GM20000 (cell line): Measurements from ENCODE around the gene WASL.

Experiments
- DNase-seq: peaks from one replicate; pipeline ENCODE4 v3.0.0; 2012; ENCODE audit warnings: low spot score
- CTCF ChIP-seq: IDR thresholded peaks from 2 replicates; pipeline ENCODE4 v1.5.1; 2012; ENCODE audit warnings: mild to moderate bottlenecking, control low read depth; ENCODE audit errors: extremely low read depth, missing control alignments

Gene WASL

GRCh38 chr7:123677061-123677715, 71.6 kb downstream of the WASL start:
- no peak for TF ChIP-seq CTCF
- DNase-seq = no peak

DNA sequence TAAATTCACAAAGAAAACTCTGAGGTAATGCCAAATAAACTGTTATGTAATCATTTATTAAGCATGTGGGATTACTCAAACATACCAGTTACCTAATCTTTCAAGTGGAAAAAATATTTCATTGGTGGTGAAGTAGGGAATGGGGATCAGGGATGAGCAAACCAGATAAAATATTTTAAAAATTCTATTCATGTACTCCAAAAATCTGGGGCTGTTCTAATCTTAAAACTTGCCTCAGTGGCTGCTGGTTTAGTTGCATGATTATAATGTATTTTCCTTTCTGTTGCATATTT, 73.7 kb downstream of the WASL start:
- TF ChIP-seq CTCF = no peak

DNA sequence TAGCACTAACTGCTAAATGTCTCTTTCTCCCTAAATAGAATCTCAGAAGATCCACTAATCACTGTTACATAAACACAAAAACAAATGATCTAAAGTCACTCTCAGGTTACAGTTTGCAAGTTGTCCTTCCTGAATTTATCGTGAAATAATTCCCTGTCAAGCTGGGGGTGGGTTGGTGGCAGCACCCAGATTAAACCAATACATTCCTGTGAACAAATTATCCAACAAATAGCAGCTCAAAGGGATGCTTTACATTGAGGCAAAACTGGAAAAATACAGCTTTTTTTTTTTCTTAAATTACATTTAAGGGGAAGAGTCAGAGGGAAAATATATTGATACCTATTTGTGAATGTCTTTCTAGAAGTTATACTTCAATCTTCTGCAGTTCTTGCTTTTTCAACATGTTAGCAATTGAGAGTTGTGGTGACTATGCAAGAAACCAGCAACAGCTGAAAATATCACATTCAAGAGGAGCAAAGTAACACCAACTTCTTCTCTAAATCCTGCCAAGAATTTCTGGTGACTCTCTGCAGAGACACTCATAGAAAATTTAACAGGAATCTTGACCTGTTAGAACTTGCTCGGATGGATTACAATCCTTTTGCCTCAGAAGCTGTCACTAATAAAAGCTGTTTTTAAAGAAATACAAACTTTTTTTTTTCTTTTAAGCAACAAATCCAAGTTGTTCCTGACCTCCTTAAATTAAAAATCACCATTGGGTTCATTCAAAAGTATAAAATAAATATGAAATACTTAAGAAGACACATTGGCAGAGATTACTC, 74.2 kb downstream of the WASL start:
- no peak for TF ChIP-seq CTCF
- no peak for DNase-seq

More for the DNA sequence above, 73.7 kb downstream of the WASL start:
- DNase-seq = no peak

DNA sequence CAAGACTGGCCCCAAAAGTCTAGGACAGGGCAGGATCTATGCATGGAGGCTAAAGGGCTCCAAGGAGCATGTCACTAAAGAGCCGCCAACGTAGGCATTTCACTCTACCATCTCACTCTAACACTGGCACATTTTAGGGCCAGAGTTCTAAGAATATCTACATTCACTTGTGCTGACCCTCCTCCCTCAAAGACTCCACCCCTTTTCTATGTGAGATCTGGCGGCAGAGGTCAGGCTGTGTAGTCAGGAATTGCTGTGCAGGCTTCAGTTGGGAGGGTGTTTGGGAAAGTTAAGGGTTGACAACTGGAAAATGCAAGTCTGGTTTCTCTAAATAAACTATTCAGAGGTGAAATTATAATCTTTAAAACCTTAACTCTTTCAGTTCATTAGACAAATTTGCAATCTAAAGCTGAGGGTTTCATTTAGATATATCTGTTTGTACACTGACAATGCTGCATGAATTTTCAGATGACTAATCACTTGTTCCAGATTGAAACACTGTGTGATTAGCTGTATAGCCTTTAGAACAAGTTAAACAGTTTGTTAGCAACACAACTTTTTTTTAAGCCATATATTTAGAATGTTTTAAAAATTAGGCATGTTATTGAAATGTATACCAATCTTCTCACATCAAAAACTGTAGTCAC, 74.9 kb downstream of the WASL start:
- no peak for DNase-seq
- no peak for TF ChIP-seq CTCF

GRCh38 chr7:123673137-123673732, 75.6 kb downstream of the WASL start:
- DNase-seq = no peak
- no peak for TF ChIP-seq CTCF

DNA sequence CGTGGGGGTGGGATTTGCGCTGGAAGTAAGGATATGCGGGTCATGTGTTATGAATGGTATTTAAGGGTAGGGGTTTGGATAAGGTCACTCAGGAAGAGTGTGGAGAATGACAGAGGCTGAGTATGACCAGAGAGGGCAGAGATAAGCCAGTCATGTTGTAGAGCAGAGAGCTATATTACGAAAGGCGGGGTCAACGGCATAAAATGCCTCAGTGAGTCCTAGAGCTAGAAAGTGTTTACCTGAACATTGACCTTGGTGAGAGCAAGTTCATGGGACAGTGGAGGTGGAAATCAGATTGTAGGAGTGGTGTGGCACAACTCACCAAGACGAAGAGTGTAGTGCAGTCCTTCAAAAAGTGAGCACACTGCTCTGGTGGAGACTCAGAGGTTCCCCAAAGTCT, 79.3 kb downstream of the WASL start:
- no peak for DNase-seq

More for the DNA sequence above, 79.3 kb downstream of the WASL start:
- no peak for TF ChIP-seq CTCF
